NB4 (cell line): ENCODE data around the gene TRIM5.

Source experiments
- MYC ChIP-seq: IDR thresholded peaks from 2 replicates; pipeline ENCODE4 v1.6.1; 2011; ENCODE audit warnings: low read depth, low read length
- POLR2A ChIP-seq: IDR thresholded peaks from 2 replicates; pipeline ENCODE4 v1.6.1; 2011; ENCODE audit warnings: mild to moderate bottlenecking; ENCODE audit not compliant: insufficient read length; ENCODE audit errors: extremely low read depth
- TF ChIP-seq, protein P1 (sequence below): IDR thresholded peaks from one replicate; pipeline ENCODE4 v1.5.1; 2012; ENCODE audit warnings: low read depth, low read length

DNA sequence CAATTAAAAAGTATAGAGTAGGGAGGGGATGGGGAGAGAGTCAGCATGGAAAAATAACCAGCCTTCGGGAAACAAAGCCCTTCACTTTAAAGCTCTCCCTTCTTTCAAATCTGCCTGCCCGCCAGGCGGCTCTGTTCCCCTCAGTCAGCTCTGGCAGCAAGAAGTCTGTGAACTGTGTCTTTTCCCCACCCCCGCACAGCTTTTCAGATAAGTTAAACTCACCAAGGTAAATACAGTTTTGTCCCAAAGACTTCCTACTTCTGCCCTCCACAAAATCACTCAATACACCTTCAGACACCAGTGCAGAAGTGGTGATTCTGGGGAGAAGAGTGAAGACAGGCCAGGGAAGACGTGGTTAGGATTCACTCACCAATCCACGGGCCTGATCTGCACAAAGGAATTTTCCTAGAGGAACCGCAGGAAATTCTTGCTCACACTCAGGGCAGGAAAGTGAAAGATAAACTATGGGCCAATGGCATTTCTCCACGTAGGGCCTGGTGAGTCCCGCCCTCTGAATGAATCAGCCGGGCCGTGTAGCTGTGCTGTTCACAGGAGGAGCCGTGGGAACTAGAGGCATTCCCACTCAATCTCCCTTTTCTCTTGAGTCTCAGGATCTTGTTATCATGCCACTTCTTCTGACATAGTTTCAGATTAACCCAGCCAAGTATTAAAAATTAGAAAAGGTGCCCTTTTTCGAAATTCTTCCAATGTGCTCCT is at the start of gene TRIM5:
- TF ChIP-seq, protein P1, sequence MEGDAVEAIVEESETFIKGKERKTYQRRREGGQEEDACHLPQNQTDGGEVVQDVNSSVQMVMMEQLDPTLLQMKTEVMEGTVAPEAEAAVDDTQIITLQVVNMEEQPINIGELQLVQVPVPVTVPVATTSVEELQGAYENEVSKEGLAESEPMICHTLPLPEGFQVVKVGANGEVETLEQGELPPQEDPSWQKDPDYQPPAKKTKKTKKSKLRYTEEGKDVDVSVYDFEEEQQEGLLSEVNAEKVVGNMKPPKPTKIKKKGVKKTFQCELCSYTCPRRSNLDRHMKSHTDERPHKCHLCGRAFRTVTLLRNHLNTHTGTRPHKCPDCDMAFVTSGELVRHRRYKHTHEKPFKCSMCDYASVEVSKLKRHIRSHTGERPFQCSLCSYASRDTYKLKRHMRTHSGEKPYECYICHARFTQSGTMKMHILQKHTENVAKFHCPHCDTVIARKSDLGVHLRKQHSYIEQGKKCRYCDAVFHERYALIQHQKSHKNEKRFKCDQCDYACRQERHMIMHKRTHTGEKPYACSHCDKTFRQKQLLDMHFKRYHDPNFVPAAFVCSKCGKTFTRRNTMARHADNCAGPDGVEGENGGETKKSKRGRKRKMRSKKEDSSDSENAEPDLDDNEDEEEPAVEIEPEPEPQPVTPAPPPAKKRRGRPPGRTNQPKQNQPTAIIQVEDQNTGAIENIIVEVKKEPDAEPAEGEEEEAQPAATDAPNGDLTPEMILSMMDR = peak; percentile 51
- peak; percentile 36 for TF ChIP-seq POLR2A
- TF ChIP-seq MYC = no peak
